ENCODE results near the gene NOVA1. TPM values are rescaled to one million over a fixed set of nuclear protein-coding genes. Genes with fewer than 3 reads are reported as not detected.

The NOVA1 gene
- total RNA-seq, 3 donors from 2014 or later (not counting 1 experiment from before 2014, with no cell fraction given): not detected

GRCh38 chr14:26448181-26448855 lies 149.5 kb downstream of the NOVA1 start:
- H3K27me3 Mint-ChIP-seq (ENCODE audit: low read depth in 2 of 2): no peaks in the 10 kb centered on the region
- H3K9me3 Mint-ChIP-seq: peaks cover 7 to 9% of the 10 kb centered on the region in 2 donors
- no peak overlapping the region for H3K4me3 Mint-ChIP-seq
- no peak for DNase-seq
- no peaks in the 10 kb centered on the region for H3K4me1 Mint-ChIP-seq
- WGBS (ENCODE audit: insufficient coverage): 78% methylated on average over 5 of the region's 5 CpGs
- H3K4me1 ChIP-seq (ENCODE audit: control insufficient read depth, insufficient read depth, low read length): no peaks in the 10 kb centered on the region
- no peaks in the 10 kb centered on the region for H3K27me3 ChIP-seq (ENCODE audit: control insufficient read depth, insufficient read depth, low read length)
- TF ChIP-seq CTCF (IDR thresholded peaks at IDR 0.05): no peak
- no peaks in the 10 kb centered on the region for H3K9me3 ChIP-seq (ENCODE audit: control insufficient read depth, insufficient read depth, low read length)
- ATAC-seq: no peak
- H3K27ac ChIP-seq (ENCODE audit: low read length): no peak overlapping the region
- H3K36me3 ChIP-seq (ENCODE audit: control insufficient read depth, insufficient read depth, low read length): no peaks in the 10 kb centered on the region
- no peak overlapping the region for H3K4me3 ChIP-seq (ENCODE audit: low read length)
- intact Hi-C loops (cut with micrococcal nuclease): no loop called here
- no peaks in the 10 kb centered on the region for H3K36me3 Mint-ChIP-seq
- no peak overlapping the region for H3K27ac Mint-ChIP-seq

- Histone ChIP-seq H3K4me1 (ENCODE audit: control insufficient read depth, insufficient read depth, low read length) (no peaks in the 10 kb centered on the region), H3K4me3 (ENCODE audit: low read length) (no peak overlapping the region), H3K36me3 (ENCODE audit: control insufficient read depth, insufficient read depth, low read length) (no peaks in the 10 kb centered on the region), H3K27me3 (ENCODE audit: control insufficient read depth, insufficient read depth, low read length) (no peaks in the 10 kb centered on the region), H3K9me3 (ENCODE audit: control insufficient read depth, insufficient read depth, low read length) (no peaks in the 10 kb centered on the region), H3K27ac (ENCODE audit: low read length) (no peak overlapping the region)
- no peaks in the 10 kb centered on the region for H3K4me1 Mint-ChIP-seq
- no peak overlapping the region for H3K4me3 Mint-ChIP-seq
- intact Hi-C loops (cut with micrococcal nuclease): no loop called here
- H3K36me3 Mint-ChIP-seq: no peaks in the 10 kb centered on the region
- ATAC-seq (no peak), DNase-seq (no peak)
- 74% methylated on average over 3 of the region's 3 CpGs for WGBS (ENCODE audit: insufficient coverage)
- TF ChIP-seq CTCF (IDR thresholded peaks at IDR 0.05): no peak
- no peaks in the 10 kb centered on the region for H3K27me3 Mint-ChIP-seq (ENCODE audit: low read depth in 2 of 2)
- H3K9me3 Mint-ChIP-seq: peaks cover 9 to 11% of the 10 kb centered on the region in 2 donors
- H3K27ac Mint-ChIP-seq: no peak overlapping the region
Observed at GRCh38 chr14:26444822-26445221, 153.0 kb downstream of the NOVA1 start.

GRCh38 chr14:26443654-26444053 lies 154.2 kb downstream of the NOVA1 start:
- intact Hi-C loops (cut with micrococcal nuclease): no loop called here
- no peak overlapping the region for H3K4me3 Mint-ChIP-seq
- no peaks in the 10 kb centered on the region for H3K27me3 Mint-ChIP-seq (ENCODE audit: low read depth in 2 of 2)
- no peak overlapping the region for H3K27ac Mint-ChIP-seq
- no peaks in the 10 kb centered on the region for H3K27me3 ChIP-seq (ENCODE audit: control insufficient read depth, insufficient read depth, low read length)
- no peak for TF ChIP-seq CTCF (IDR thresholded peaks at IDR 0.05)
- H3K36me3 ChIP-seq (ENCODE audit: control insufficient read depth, insufficient read depth, low read length): no peaks in the 10 kb centered on the region
- H3K9me3 ChIP-seq (ENCODE audit: control insufficient read depth, insufficient read depth, low read length): no peaks in the 10 kb centered on the region
- ATAC-seq (no peak), DNase-seq (no peak)
- no peak overlapping the region for H3K27ac ChIP-seq (ENCODE audit: low read length)
- 40% methylated on average over 1 of the region's 2 CpGs for WGBS (ENCODE audit: insufficient coverage)
- H3K36me3 Mint-ChIP-seq: no peaks in the 10 kb centered on the region
- H3K4me1 ChIP-seq (ENCODE audit: control insufficient read depth, insufficient read depth, low read length): no peaks in the 10 kb centered on the region
- H3K4me1 Mint-ChIP-seq: no peaks in the 10 kb centered on the region
- H3K9me3 Mint-ChIP-seq: peaks cover 9 to 11% of the 10 kb centered on the region in 2 donors
- no peak overlapping the region for H3K4me3 ChIP-seq (ENCODE audit: low read length)

- Mint-ChIP-seq H3K9me3 (peaks cover 3 to 8% of the 10 kb centered on the region in 2 donors), H3K27ac (no peak overlapping the region), H3K4me1 (no peaks in the 10 kb centered on the region), H3K4me3 (no peak overlapping the region), H3K27me3 (ENCODE audit: low read depth in 2 of 2) (no peaks in the 10 kb centered on the region), H3K36me3 (no peaks in the 10 kb centered on the region)
- Histone ChIP-seq H3K27ac (ENCODE audit: low read length) (no peak overlapping the region), H3K4me3 (ENCODE audit: low read length) (no peak overlapping the region), H3K4me1 (ENCODE audit: control insufficient read depth, insufficient read depth, low read length) (no peaks in the 10 kb centered on the region), H3K27me3 (ENCODE audit: control insufficient read depth, insufficient read depth, low read length) (no peaks in the 10 kb centered on the region), H3K36me3 (ENCODE audit: control insufficient read depth, insufficient read depth, low read length) (no peaks in the 10 kb centered on the region), H3K9me3 (ENCODE audit: control insufficient read depth, insufficient read depth, low read length) (peaks cover 4% of the 10 kb centered on the region)
- ATAC-seq (no peak), DNase-seq (no peak)
- intact Hi-C loops (cut with micrococcal nuclease): no loop called here
- TF ChIP-seq CTCF (IDR thresholded peaks at IDR 0.05): no peak
Observed at GRCh38 chr14:26429205-26429604, 168.6 kb downstream of the NOVA1 start.
